GM19468 (cell line): Measurements from ENCODE around the gene SIGLEC7.
"Not testable (repeated sequence)": the region's sequence is repeated elsewhere in the genome, so short reads cannot be mapped to it uniquely, and the experiment has no call there.

Experiments used
- ATAC-seq: cut with Tn5 transposase; IDR thresholded peaks from one replicate; pipeline ENCODE4 v1.9.1; 2021; ENCODE audit warnings: mild to moderate bottlenecking, moderate library complexity, moderate number of reproducible peaks; ENCODE audit not compliant: unreplicated experiment; ENCODE audit errors: extremely low read depth

SIGLEC7 gene

GRCh38 chr19:51136851-51137551 is 5.1 kb upstream of the SIGLEC7 start:
- no peak for ATAC-seq

DNA sequence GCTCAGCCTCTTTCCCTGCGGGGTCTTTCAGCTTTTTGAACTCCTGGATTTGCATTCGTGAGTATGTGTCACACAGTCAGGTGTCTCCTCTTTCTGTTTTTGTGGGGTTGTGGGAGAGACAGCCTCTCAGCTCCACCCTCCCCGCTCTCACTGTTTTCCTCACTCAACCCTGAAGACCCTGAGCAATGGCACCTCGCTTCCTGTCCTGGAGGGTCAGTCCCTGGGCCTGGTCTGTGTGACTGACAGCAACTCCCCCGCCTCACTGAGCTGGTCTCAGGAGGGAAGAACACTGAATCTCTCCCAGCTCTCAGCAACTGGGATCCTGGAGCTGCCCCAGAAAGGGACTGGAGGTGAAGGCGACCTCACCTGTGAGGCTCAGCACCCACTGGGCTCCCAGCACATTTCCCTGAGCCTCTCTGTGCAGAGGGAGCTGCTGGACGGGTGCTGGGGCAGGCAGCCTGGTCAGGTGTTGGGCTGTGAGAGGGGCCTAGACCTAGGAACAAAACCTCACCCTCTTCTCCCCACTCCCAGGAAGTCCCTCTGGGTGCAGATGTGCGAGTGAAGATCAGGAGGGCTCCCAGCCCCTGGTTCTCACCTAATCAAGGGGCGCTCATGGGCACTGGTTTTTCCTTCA is 4.2 kb upstream of the SIGLEC7 start:
- no peak for ATAC-seq

DNA sequence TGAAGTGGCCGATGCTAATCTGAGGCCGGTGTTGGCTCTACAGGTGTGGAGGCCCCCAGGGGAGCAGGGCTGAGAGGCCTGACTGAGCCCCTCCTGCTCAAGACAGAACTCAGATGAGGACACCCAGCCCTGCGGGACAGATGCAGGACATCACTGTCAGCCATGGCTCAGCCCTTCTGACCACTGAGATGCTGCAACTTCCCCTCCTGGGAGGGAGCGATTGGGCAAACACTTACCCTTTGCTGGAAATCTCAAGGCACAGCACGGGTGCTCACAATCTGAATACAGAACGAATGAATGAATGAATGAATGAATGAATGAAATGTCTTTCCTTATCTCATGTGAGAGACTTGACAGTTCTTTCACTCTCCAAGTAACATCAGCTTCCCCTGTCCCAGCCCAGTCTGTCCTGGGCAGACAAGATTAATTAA is 3.5 kb upstream of the SIGLEC7 start:
- no peak for ATAC-seq

DNA sequence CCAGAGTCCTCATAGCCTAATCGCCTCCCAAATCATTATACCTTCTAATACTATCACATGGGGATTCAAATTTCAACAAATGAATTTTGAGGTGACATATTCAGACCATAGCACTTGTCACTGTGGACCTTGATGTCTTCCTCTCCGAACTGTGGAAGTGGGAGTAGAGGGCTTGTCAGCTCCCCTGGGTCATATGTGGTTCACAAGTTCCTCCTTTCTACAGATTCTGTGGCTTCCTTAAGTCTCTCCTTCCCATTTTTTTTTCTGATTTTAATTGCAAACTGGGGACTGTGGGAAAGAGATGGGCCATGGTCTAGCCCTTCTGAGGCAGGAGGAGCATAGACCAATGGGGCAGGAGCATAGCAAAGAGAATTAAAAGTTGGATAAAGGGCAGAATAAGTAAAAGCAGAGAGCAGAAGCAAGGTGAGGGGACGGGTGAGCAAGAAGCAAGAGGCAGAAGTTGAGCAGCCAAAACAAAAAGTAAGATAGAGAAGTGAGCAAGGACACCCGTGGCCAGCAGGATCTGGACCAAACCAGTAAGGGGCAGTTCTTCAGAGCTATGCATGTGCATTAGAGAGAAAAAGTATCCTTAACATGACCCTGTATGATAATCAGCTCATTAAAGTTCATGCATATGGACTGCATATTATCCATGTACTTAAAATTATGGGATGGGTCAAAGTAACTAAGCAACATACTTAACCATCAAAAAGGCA is 2.6 kb upstream of the SIGLEC7 start:
- no peak for ATAC-seq

GRCh38 chr19:51140441-51140840 is 1.7 kb upstream of the SIGLEC7 start:
- no peak for ATAC-seq

- no peak for ATAC-seq
Measured at GRCh38 chr19:51141181-51141580, 920 bp upstream of the SIGLEC7 start.

DNA sequence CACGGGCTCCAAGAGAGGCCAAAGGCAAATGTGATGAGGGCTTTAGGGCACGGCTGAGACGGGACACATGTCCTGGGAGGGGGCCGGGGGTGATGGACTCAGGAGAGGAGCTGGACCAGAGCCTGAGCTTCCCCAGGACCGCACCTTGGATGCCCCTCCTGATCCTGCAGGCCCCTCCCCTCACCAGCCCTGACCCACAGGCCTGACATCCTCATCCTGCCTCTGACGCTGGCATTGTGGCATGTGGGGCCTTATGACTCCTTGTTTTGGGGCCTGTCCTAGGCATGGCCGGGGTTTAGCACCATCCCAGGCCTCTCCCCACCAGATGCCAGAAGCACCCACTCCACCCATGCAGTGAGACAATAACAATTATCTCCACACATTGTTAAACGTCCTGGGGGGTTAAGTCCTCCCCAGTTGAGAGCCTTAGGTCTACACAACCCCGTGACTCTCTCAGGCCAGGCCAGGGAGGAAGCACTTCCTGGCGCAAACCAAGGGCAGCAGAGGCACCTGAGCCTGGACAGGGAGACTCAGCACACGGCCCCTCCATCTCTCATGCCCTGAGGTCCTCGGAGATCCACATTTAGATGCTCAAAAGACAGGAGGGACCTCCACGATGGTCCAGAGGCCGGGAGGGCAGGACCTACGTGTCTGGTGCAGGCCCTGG is 841 bp downstream of the SIGLEC7 start:
- not testable (repeated sequence) for ATAC-seq

DNA sequence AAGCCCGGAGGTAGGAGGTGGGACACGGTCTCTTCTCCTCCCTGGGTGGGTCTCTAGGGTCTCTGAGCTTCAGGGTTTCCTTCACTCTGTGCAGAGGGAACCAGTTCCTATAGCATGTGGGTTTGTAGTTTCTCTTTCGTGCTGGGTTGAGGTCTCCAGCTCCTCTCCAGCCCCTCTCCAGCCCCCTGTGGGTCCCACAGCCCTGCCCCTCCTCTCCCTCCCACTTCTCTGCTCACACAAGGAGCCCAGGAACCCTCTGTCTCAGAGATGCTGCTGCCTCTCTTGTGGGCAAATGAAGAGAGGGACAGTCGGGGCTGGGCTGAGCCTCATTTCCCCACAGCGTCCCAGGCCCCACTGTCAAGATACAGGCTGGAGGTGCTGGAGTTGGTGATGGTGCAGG is 1.4 kb downstream of the SIGLEC7 start:
- no peak for ATAC-seq

GRCh38 chr19:51144482-51145045 is 2.5 kb downstream of the SIGLEC7 start:
- ATAC-seq, result no peak

- no peak for ATAC-seq
Measured at GRCh38 chr19:51145916-51146493, 3.9 kb downstream of the SIGLEC7 start.

DNA sequence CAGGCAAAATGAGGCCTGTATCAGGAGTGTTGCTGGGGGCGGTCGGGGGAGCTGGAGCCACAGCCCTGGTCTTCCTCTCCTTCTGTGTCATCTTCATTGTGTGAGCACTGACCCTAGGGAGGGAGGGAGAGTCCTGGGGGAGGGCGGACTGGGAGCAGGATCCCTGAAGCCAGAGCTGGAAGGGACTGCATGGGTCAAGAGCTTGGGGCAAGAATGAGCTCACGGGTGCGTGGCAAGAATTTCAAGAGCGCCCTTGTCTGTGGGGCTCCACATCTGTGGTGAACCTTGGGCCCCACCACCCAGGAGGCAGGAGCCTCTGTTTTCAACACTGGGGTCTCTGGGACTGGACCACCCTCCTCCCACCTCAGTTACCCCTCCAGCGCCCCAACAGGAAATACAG is 4.7 kb downstream of the SIGLEC7 start:
- ATAC-seq, result no peak

DNA sequence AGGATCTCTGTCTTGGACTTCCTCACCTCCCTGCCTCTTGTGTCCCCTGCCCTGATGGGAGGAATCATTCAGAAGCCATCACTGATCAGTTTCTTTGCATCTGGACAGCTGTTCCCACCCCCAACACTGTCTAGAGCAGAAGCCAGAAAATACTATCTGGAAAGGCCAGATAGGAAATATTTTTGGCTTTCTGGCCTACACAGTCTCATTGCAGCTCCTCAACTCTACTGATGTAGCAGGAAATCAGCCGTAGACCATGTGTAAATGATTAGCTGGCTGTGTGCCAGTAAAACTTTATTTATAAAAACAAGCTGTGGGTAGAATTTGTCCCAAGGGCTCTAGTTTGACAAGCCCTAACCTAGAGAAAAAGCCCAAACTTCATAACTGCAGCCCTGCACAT is 5.6 kb downstream of the SIGLEC7 start:
- ATAC-seq, result no peak

- ATAC-seq, result no peak
Measured at GRCh38 chr19:51148580-51148979, 6.5 kb downstream of the SIGLEC7 start.

DNA sequence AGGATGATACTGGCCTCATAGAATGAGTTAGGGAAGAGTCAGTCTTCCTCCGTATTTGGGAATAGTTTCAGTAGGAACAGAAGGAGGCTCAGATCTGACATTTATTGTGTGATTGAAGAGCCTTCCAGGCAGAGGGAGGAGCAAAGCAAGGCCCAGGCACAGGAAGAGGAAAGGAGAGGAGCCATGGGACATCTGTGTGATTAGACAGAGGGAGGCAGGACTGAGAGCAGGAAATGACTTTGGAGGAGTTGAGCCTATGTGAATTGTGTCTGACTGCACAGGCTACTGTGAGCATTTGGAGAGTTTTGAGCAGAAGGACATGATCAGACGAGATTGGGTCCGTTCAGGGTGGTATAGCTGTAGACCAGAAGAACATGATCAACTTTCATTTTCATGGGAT is 8.5 kb downstream of the SIGLEC7 start:
- no peak for ATAC-seq

GRCh38 chr19:51156710-51157109 is 14.6 kb downstream of the SIGLEC7 start:
- ATAC-seq, result no peak

DNA sequence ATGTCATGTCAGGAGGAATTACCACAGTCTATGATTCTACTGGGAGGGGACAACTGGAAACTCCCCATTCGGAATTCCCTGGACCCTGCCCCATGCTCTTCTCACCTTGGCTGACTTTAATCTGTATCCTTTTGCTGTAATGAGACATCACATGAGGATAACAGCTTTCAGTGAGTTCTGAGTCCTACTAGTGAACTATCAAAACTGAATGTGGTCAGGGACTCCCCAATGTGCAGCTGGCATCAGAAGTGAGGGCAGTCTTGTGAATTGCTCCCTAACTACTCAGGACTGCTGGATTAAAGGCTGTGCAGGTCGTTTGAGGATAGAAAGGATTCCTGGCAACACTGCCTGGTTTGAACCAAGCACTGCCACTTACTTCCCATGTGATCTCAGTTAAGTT is 15.2 kb downstream of the SIGLEC7 start:
- ATAC-seq, result no peak

DNA sequence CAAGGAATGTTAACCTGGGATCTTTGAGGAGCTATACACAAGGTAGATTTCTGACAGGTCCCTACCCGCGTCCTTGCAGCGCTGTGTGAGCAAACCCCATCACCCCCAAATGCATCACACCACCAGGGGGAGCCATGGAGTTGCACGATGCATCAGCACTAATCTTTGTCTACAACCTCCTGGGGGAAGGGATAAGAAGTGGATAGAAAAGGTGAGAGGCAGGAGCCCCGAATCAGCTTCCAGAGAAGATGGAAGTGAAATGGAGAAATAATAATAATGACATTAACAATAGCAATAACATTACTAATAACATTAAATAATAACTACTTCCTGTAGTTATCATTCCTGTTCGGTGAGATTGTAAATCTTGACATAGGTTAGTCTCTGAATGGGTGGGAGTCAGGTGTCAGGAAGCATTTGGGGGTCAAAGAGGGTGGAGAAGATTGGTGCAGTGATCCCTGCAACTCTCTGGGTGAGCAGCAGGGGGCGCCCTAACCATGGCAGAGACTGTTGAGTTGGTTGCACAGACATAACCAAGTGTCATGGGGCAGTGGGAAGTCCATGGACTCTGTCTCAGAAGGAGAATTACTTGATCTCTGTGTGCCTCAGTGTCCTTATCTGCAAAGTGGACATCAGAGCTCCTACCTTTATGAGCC is 16.5 kb downstream of the SIGLEC7 start:
- ATAC-seq, result no peak

DNA sequence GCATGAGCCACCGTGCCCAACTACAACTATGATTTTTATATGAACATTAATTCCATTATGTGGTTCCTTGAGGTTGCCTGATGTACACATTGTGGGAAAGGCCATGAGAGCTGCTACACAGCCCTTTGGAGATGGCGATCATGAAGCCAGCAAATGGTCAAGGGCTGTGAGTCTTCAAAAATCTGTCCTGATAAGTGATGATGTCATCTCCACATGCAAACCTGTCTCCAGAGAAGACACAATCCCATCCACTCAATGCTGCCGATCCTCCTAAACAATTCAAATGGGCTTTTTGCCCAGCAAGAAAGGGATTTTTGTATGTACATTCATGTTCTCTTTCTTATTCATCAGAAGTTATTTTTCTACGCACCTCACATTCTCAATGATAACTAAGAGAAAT is 17.6 kb downstream of the SIGLEC7 start:
- ATAC-seq, result no peak

GRCh38 chr19:51161266-51161665 is 19.2 kb downstream of the SIGLEC7 start:
- no peak for ATAC-seq
